ENCODE measurements around the gene PRR14.

The PRR14 gene

GRCh38 chr16:30606004-30606403 lies 44.8 kb upstream of the PRR14 start:
- Histone ChIP-seq H3K27me3 (ENCODE audit: insufficient read depth, low read length, poor library complexity, severe bottlenecking) (peaks cover 4% of the 10 kb centered on the region), H4K20me1 (ENCODE audit: insufficient read depth, low read length, poor library complexity, severe bottlenecking) (no peaks in the 10 kb centered on the region), H3K9ac (ENCODE audit: low read depth, low read length, poor library complexity, severe bottlenecking) (no peak overlapping the region), H3F3A (ENCODE audit: low read depth) (no peaks in the 10 kb centered on the region), H3K79me2 (ENCODE audit: insufficient read depth, low read length) (peaks cover 50% of the 10 kb centered on the region), H2AFZ (ENCODE audit: low read length) (no peak overlapping the region), H3K9me3 (ENCODE audit: insufficient read depth, low read depth, low read length) (no peaks in the 10 kb centered on the region), H3K4me3 (ENCODE audit: low read length, poor library complexity, severe bottlenecking) (no peak overlapping the region), H3K4me2 (ENCODE audit: low read depth, low read length, poor library complexity, severe bottlenecking) (no peak overlapping the region), H3K36me3 (ENCODE audit: insufficient read depth, low read length) (peaks cover 26% of the 10 kb centered on the region; the same call in 1 of the 2 replicates), H3K9me2 (replicated peaks; ENCODE audit: low read depth, low read length) (no peaks in the 10 kb centered on the region), H3K4me1 (ENCODE audit: insufficient read depth, low read length, poor library complexity, severe bottlenecking) (peaks cover 21% of the 10 kb centered on the region)
- TF ChIP-seq CTCF (conservative IDR thresholded peaks at IDR 0.05; ENCODE audit: low read length): no peak
- TF ChIP-seq EZH2phosphoT487 (IDR thresholded peaks at IDR 0.05; ENCODE audit: borderline replicate concordance): no peak

- H3K79me2 ChIP-seq (ENCODE audit: insufficient read depth, low read length): peaks cover 47% of the 10 kb centered on the region
- H3K9me2 ChIP-seq (replicated peaks; ENCODE audit: low read depth, low read length): no peaks in the 10 kb centered on the region
- peaks cover 11% of the 10 kb centered on the region; the same call in 1 of the 2 replicates for H3K36me3 ChIP-seq (ENCODE audit: insufficient read depth, low read length)
- peaks cover 21% of the 10 kb centered on the region for H3K4me1 ChIP-seq (ENCODE audit: insufficient read depth, low read length, poor library complexity, severe bottlenecking)
- H3K9me3 ChIP-seq (ENCODE audit: insufficient read depth, low read depth, low read length): no peaks in the 10 kb centered on the region
- peak overlapping the region; percentile 95 for H3K4me3 ChIP-seq (ENCODE audit: low read length, poor library complexity, severe bottlenecking)
- peak overlapping the region; percentile 96 for H2AFZ ChIP-seq (ENCODE audit: low read length)
- H3K9ac ChIP-seq (ENCODE audit: low read depth, low read length, poor library complexity, severe bottlenecking): peak overlapping the region; percentile 99
- H4K20me1 ChIP-seq (ENCODE audit: insufficient read depth, low read length, poor library complexity, severe bottlenecking): no peaks in the 10 kb centered on the region
- H3K4me2 ChIP-seq (ENCODE audit: low read depth, low read length, poor library complexity, severe bottlenecking): peak overlapping the region; percentile 81
- peaks cover 4% of the 10 kb centered on the region for H3K27me3 ChIP-seq (ENCODE audit: insufficient read depth, low read length, poor library complexity, severe bottlenecking)
- TF ChIP-seq EZH2phosphoT487 (IDR thresholded peaks at IDR 0.05; ENCODE audit: borderline replicate concordance): no peak
- no peak for TF ChIP-seq CTCF (conservative IDR thresholded peaks at IDR 0.05; ENCODE audit: low read length)
- no peaks in the 10 kb centered on the region for H3F3A ChIP-seq (ENCODE audit: low read depth)
Measured at GRCh38 chr16:30609002-30609925, 41.5 kb upstream of the PRR14 start.

GRCh38 chr16:30609926-30610839 lies 40.6 kb upstream of the PRR14 start, which contains the start of gene ZNF689:
Gene ZNF689 (minus strand): TSS chr16:30610389. CDS start chr16:30610041, 348 bp downstream.
- peaks cover 2% of the 10 kb centered on the region; the same call in 1 of the 2 replicates for H3K36me3 ChIP-seq (ENCODE audit: insufficient read depth, low read length)
- H3K4me3 ChIP-seq (ENCODE audit: low read length, poor library complexity, severe bottlenecking): peak within 1 kb of the TSS; percentile 95
- peaks cover 23% of the 10 kb centered on the region for H3K4me1 ChIP-seq (ENCODE audit: insufficient read depth, low read length, poor library complexity, severe bottlenecking)
- peaks cover 4% of the 10 kb centered on the region for H3K27me3 ChIP-seq (ENCODE audit: insufficient read depth, low read length, poor library complexity, severe bottlenecking)
- H3K79me2 ChIP-seq (ENCODE audit: insufficient read depth, low read length): peaks cover 46% of the 10 kb centered on the region
- TF ChIP-seq EZH2phosphoT487 (IDR thresholded peaks at IDR 0.05; ENCODE audit: borderline replicate concordance) (no peak), CTCF (conservative IDR thresholded peaks at IDR 0.05; ENCODE audit: low read length) (no peak)
- H3K9me3 ChIP-seq (ENCODE audit: insufficient read depth, low read depth, low read length): no peaks in the 10 kb centered on the region
- peak within 1 kb of the TSS; percentile 96 for H2AFZ ChIP-seq (ENCODE audit: low read length)
- peak within 1 kb of the TSS; percentile 99 for H3K9ac ChIP-seq (ENCODE audit: low read depth, low read length, poor library complexity, severe bottlenecking)
- no peaks in the 10 kb centered on the region for H3K9me2 ChIP-seq (replicated peaks; ENCODE audit: low read depth, low read length)
- H4K20me1 ChIP-seq (ENCODE audit: insufficient read depth, low read length, poor library complexity, severe bottlenecking): no peaks in the 10 kb centered on the region
- H3F3A ChIP-seq (ENCODE audit: low read depth): no peaks in the 10 kb centered on the region
- peak within 1 kb of the TSS; percentile 81 for H3K4me2 ChIP-seq (ENCODE audit: low read depth, low read length, poor library complexity, severe bottlenecking)

Measured in Loucy (cell line).